ENCODE measurements around the gene ANKRD35.

GRCh38 chr1:145901312-145902021 is 15.8 kb upstream of the ANKRD35 start:
- TF ChIP-seq YY1 (IDR thresholded peaks at IDR 0.05; ENCODE audit: insufficient read depth, insufficient read length) (no peak), SUZ12 (IDR thresholded peaks at IDR 0.05; ENCODE audit: extremely low read depth, insufficient read depth, insufficient read length) (no peak)
